Activated naive CD4-positive, alpha-beta T cell treated with Interleukin-2 at 50 U/mL for 16 hours (primary cell): ENCODE data around the gene RHBDL3.

Source experiments
- DNase-seq: peaks from one replicate; pipeline ENCODE4 v3.0.0-alpha.2; 2020

RHBDL3 gene

DNA sequence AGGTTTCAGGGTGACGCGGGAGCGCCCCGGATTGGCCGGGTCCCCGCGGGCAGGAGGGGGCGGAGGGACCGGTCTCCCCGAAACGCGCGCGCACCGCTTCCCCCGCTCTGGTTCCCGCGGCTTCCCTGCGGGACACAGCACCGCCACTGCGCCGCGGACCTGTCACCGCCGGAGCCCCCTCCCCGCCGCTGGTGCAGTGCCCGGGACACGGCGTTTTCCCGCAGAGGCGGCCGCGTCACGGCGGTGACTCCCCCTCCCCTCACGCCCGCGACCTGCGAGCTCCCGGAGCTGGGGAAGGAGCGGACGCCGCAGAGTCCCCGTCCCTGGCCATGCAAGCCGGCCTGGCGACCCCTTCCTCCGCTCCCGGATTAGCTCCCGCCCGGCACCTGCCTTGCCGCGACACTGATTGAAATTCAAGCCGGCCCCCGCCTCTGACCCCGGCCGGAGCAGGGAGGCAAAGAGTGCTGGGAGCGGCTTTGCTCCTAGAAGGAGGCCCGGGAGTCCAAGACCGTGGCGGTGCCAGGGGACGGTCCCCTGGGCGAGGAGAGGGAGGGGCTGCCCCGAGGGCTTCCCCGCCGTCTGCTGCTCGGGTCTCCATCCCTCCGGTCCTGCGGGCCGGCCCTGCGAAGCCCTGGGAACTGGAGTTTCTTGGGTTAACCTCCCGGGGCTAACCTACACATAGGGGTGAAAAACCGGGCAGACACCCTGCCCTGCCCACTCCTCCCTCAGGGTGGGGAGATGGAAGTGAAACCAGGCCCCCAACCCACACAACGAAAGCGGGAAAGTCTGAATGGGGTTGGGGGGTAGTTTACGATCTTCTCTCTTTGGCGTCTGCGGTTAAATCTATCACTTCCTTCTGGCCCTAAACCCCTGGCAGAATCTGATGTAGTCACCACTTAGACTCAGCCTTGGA lies 1.0 kb downstream of the RHBDL3 start:
- DNase-seq, result peak; percentile 44

GRCh38 chr17:32267690-32268205 lies 2.1 kb downstream of the RHBDL3 start:
- peak; percentile 28 for DNase-seq

GRCh38 chr17:32268734-32269288 lies 3.2 kb downstream of the RHBDL3 start:
- no peak for DNase-seq

GRCh38 chr17:32269377-32269776 lies 3.7 kb downstream of the RHBDL3 start:
- no peak for DNase-seq

DNA sequence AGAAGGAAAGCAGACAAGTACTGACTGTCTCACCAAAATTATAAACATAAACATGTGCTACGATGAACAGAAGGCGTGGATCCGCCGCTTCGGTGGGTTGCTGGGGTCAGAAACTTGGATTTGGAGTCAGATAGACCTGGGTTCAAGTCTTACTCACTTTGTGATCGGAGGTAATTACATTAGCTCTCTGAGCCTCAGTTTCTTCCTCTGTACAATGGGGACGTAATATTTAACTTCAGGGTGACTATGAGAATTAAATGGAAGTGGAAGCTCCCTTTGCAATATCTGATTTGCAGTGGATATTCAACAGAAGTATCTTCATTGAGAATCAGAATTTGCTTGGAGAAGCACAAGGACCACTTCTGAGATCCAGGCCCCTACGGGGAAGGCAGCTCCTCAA lies 6.2 kb downstream of the RHBDL3 start:
- no peak for DNase-seq

- no peak for DNase-seq
These were observed 8.5 kb downstream of the RHBDL3 start for GRCh38 chr17:32274101-32274500.

- no peak for DNase-seq
These were observed 9.0 kb downstream of the RHBDL3 start for GRCh38 chr17:32274643-32275042.

DNA sequence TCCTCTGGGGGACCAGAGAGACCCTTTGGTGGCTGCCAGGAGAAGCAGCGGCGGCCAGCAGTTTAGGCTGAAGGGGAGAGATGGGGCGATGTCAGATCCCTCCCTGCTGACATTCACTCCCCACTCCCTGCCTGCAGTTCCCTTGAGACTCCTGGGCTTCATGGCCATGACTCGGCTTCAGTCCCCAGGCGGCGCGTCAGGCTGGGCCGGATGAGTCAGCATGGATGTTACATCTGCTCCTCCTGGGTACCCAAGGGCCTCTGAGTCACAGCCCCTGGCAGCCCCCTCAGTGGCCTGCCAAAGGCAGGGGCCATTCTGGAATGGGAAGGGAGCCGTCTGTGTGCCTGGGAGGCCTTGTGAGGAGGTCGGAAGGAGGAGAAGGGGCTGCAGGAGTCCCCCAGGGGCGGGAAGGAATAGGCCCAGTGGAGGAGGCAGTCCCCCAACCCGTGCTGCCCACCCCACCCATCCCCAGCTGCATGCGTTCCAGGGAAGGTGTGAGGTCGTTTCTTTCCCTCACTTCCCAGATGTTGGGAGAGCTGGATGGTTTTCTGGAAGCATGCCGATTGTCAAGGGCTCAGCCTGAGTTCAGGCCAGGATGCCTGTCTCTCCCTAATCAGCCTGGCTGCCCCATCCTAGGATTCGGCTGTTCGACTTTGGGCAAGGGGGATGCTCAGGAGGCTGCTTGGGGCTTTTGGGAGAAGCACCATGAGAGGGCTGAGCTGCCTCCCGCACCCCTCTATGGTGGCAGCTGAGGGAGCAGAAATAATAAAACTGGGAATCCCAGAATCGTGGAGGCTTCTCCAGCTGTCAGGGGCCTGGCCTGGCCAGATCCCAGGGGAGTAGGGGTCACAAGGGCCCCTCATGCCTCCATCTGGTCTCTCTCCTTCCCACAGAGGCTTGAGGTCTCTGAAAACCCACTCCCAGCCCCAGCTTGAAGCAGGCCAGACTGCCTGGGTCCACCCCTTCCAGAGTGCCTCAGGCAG lies 9.7 kb downstream of the RHBDL3 start:
- DNase-seq, result no peak

- no peak for DNase-seq
These were observed 10.6 kb downstream of the RHBDL3 start for GRCh38 chr17:32276171-32276601.

- DNase-seq, result no peak
These were observed 11.7 kb downstream of the RHBDL3 start for GRCh38 chr17:32277284-32277683.

- no peak for DNase-seq
These were observed 13.2 kb downstream of the RHBDL3 start for GRCh38 chr17:32278815-32279214.

DNA sequence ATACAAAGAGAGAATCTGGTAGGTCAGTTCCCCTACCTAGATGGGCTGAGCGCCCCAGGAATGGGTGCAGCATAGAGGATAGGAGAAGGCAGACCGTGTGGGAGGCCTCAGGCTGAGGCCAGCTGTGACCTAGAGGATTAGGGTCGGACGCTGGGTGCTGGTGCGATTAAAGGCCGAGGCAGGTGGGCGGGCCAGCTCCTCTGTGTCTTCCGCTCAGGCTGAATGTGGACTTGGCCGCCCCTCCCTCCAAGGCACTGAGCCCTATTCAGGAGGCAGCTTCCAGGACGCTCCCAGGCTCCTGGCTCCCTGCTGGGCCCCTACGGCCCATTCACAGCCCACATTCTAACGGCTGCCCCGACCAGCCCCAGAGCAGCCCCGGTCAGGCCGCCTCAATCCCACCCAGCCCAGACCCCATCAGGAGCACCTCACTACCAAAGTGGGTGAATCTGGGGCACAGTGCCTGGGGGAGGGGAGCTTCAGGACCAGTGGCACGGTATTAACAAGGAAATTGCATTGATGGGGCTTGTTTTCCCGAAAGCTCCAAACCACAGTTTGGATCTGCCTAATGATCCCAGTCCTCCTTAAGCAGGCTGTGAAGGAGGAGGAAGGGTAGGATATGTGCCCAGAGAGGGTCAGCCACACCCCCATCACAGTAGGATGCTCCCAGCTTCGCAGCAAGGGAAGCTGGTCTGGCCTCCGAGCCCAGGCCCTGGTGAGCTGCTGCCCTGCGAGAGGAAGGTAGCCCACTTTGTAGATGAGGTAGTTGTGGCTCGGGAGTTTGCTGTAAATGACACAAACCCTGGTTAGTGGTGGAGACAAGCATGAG lies 14.5 kb downstream of the RHBDL3 start:
- no peak for DNase-seq

GRCh38 chr17:32281011-32281451 lies 15.4 kb downstream of the RHBDL3 start:
- DNase-seq, result no peak

DNA sequence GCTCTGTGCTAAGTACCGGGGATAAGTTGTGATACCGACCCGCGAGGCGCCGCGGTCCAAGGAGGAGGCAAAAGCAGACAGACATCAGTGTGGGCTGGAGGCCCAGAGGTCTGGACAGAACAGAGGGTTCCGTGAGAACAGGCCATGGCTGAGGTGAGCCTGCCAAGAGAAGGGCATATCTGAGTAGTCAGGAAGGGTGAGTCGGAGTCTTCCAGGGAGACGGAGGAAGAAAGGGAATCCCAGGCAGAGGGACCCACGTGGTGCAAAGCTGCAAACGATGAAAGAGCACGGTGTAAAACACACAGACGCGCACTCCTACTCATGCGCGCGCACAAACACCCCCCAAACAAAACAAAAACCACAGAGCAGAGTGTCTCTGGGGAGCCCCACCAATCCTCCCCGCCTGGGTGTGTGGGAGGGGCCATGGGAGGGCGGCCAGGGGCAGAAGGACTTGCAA lies 18.1 kb downstream of the RHBDL3 start:
- no peak for DNase-seq

GRCh38 chr17:32285306-32285705 lies 19.7 kb downstream of the RHBDL3 start:
- no peak for DNase-seq

- DNase-seq, result no peak
These were observed 20.3 kb downstream of the RHBDL3 start for GRCh38 chr17:32285746-32286517.

GRCh38 chr17:32286518-32286900 lies 20.9 kb downstream of the RHBDL3 start:
- no peak for DNase-seq

- DNase-seq, result no peak
These were observed 22.3 kb downstream of the RHBDL3 start for GRCh38 chr17:32287804-32288511.

DNA sequence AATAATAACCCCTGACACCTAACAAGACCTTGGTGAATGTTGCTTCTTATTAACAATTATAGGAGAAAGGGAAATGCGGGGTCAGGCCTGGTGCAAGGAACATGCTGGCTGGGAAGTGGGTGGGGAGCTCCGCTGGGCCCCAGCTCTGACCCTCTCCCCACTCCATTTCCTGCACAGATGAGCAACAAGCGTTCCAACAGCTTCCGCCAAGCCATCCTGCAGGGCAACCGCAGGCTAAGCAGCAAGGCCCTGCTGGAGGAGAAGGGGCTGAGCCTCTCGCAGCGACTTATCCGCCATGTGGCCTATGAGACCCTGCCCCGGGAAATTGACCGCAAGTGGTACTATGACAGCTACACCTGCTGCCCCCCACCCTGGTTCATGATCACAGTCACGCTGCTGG lies 23.0 kb downstream of the RHBDL3 start:
- DNase-seq, result no peak

DNA sequence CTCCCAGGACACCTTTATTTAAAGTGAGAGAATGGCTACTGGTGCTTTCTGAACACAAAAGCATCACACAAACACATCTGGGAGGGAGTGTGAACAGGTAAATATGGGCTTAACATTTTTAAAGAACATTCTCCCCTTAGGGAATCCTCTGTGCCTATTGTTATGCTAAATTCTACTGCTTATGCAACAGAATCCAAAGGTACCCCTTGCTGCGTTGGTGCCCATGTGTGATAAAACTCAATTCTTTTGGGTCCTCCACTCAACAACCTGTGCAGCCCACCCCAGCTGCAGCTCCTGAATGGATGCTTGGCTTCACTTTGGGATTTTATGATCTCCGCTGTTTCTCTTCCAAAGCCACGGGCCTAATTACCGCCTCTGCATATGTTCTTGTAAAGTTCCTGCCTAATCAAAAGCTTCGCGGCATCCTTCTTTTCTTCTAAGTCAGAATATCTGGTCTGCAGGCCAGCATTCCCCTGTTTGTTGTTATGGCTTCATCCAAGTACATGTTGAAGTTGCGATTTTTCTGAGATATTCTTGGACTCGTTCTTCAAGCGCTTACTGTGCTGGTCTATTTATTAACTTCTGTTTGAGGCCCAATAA lies 23.9 kb downstream of the RHBDL3 start:
- no peak for DNase-seq
